Liver (tissue), 9 donors: ENCODE data around the gene GNG7. TPM values are rescaled to one million over a fixed set of nuclear protein-coding genes. Genes with fewer than 3 reads are reported as not detected.

Source experiments
- DNase-seq: peaks from one replicate; pipeline ENCODE4 v3.0.0-alpha.2; 2017; ENCODE audit warnings: low spot score
- H3K27ac ChIP-seq, 2 donors: one replicate each; pipeline ENCODE4 v1.7.0; 2013; ENCODE audit warnings: inconsistent platforms in 2 of 2, low read length in 2 of 2, control low read depth in 1 of 2, low read depth in 1 of 2, mild to moderate bottlenecking in 1 of 2
- H3K27me3 ChIP-seq, 4 donors: one replicate each; pipeline versions ENCODE4 v1.6.1 to v1.7.0; 2013; ENCODE audit warnings: low read length in 3 of 4, inconsistent platforms in 1 of 4, mild to moderate bottlenecking in 1 of 4, moderate library complexity in 1 of 4; ENCODE audit not compliant: control insufficient read depth in 4 of 4, insufficient read depth in 4 of 4
- H3K36me3 ChIP-seq, 4 donors: one replicate each; pipeline versions ENCODE4 v1.6.1 to v1.7.0; 2013; ENCODE audit warnings: low read length in 3 of 4, mild to moderate bottlenecking in 3 of 4, low read depth in 1 of 4, moderate library complexity in 1 of 4; ENCODE audit not compliant: control insufficient read depth in 4 of 4, insufficient read depth in 3 of 4
- H3K4me1 ChIP-seq, 4 donors: one replicate each; pipeline versions ENCODE4 v1.6.1 to v1.7.0; 2013; ENCODE audit warnings: low read length in 3 of 4, mild to moderate bottlenecking in 3 of 4, moderate library complexity in 1 of 4; ENCODE audit not compliant: control insufficient read depth in 4 of 4, insufficient read depth in 4 of 4
- H3K4me3 ChIP-seq, 3 donors: one replicate each; pipeline versions ENCODE4 v1.6.1 to v1.7.0; 2013; ENCODE audit warnings: low read length in 3 of 3, control low read depth in 1 of 3, low read depth in 1 of 3, mild to moderate bottlenecking in 1 of 3
- H3K9ac ChIP-seq, 2 donors: one replicate each; pipeline ENCODE4 v1.7.0; 2013; ENCODE audit warnings: low read length in 2 of 2, mild to moderate bottlenecking in 2 of 2, moderate library complexity in 2 of 2, control low read depth in 1 of 2, low read depth in 1 of 2
- H3K9me3 ChIP-seq, 4 donors: one replicate each; pipeline versions ENCODE4 v1.6.1 to v1.7.0; 2013; ENCODE audit warnings: low read length in 3 of 4; ENCODE audit not compliant: control insufficient read depth in 4 of 4
- CTCF ChIP-seq: fragments of 150-350 bp; IDR thresholded peaks from 2 replicates; pipeline ENCODE4 v1.5.1; 2017; ENCODE audit warnings: improper control_type of control experiment, low read depth, low read length; ENCODE audit not compliant: missing input control
- FOXA1 ChIP-seq: IDR thresholded peaks from 2 replicates; pipeline ENCODE4 v1.6.1; 2016; ENCODE audit warnings: antibody characterized with exemption
- FOXA2 ChIP-seq: IDR thresholded peaks from 2 replicates; pipeline ENCODE4 v1.6.1; 2016; ENCODE audit warnings: antibody characterized with exemption
- GABPA ChIP-seq, 2 donors: IDR thresholded peaks in 1 of 2; conservative IDR thresholded peaks in 1 of 2; 2 replicates each; pipeline ENCODE4 v1.6.1; 2016; ENCODE audit warnings: antibody characterized with exemption in 2 of 2, mild to moderate bottlenecking in 1 of 2, moderate library complexity in 1 of 2
- HNF4A ChIP-seq, 2 donors: conservative IDR thresholded peaks; 2 replicates each; pipeline ENCODE4 v1.6.1; 2016; ENCODE audit warnings: antibody characterized with exemption in 2 of 2, mild to moderate bottlenecking in 2 of 2
- JUND ChIP-seq, 2 donors: IDR thresholded peaks; 2 replicates each; pipeline ENCODE4 v1.6.1; 2016; ENCODE audit warnings: antibody characterized with exemption in 2 of 2
- NR2F2 ChIP-seq: IDR thresholded peaks from 2 replicates; pipeline ENCODE4 v1.6.1; 2016; ENCODE audit warnings: antibody characterized with exemption
- RAD21 ChIP-seq, 2 donors: IDR thresholded peaks; 2 replicates each; pipeline ENCODE4 v1.6.1; 2016; ENCODE audit warnings: antibody characterized with exemption in 2 of 2, mild to moderate bottlenecking in 2 of 2
- REST ChIP-seq: IDR thresholded peaks from 2 replicates; pipeline ENCODE4 v1.6.1; 2016; ENCODE audit warnings: antibody characterized with exemption, mild to moderate bottlenecking
- SP1 ChIP-seq: IDR thresholded peaks from 2 replicates; pipeline ENCODE4 v1.6.1; 2018; ENCODE audit warnings: antibody characterized with exemption, mild to moderate bottlenecking
- YY1 ChIP-seq: IDR thresholded peaks from 2 replicates; pipeline ENCODE4 v1.6.1; 2016; ENCODE audit warnings: antibody characterized with exemption, mild to moderate bottlenecking
- WGBS: extraction: QIAGEN DNeasy Blood & Tissue Kit; methylation state at CpG from one replicate; pipeline ENCODE4 v1.1.7; 2013; 5-methylcytosine and 5-hydroxymethylcytosine counted together
- polyA plus RNA-seq, 2 donors: library from polyadenylated mRNA; stranded (reverse) in 1 of 2; unstranded in 1 of 2; fragments of 200-250 nt in 1 of 2; fragments of >200 nt in 1 of 2; fragmentation: Nextera tagmentation in 1 of 2; extraction: Ambion mirVana in 1 of 2; gene quantifications; one replicate each; pipeline versions ENCODE4 v1.2.1 to v1.2.3, GENCODE V29; 2013 to 2015
- total RNA-seq, 2 donors: library from RNA; depleted of rRNA; stranded (reverse); fragments of >200 nt; gene quantifications; one replicate each; pipeline ENCODE4 v1.2.3, GENCODE V29; 2014
- donor health status: healthy.
- donor health status: healthy.
- donor health status: healthy.
- donor health status: healthy.
- donor health status: healthy.

Gene GNG7
- total and polyA plus RNA-seq, 4 donors: 0.75 to 1.9 (median 1.1) TPM

GRCh38 chr19:2495130-2495641, 207.3 kb downstream of the GNG7 start:
- no peak for DNase-seq
- H3K36me3 ChIP-seq: no peaks in the 10 kb centered on the region
- H3K9ac ChIP-seq: peak overlapping the region; percentile 26 to 48
- no peak for TF ChIP-seq YY1
- TF ChIP-seq SP1: peak; percentile 62
- TF ChIP-seq FOXA2: no peak
- TF ChIP-seq REST: no peak
- peak in 1 of 2 donors; percentile 24 for TF ChIP-seq RAD21 (IDR thresholded peaks at IDR 0.05)
- TF ChIP-seq HNF4A (conservative IDR thresholded peaks at IDR 0.05): peak in 1 of 2 donors; percentile 45
- TF ChIP-seq GABPA (IDR thresholded peaks at IDR 0.05 in 1 of 2, conservative IDR thresholded peaks at IDR 0.05 in 1 of 2): peak in 1 of 2 donors; percentile 7
- no peak for TF ChIP-seq JUND (IDR thresholded peaks at IDR 0.05)
- no peak for TF ChIP-seq FOXA1
- TF ChIP-seq NR2F2: no peak
- no peak for TF ChIP-seq CTCF
- H3K4me1 ChIP-seq: peaks cover 14 to 31% (median 22%) of the 10 kb centered on the region in 4 donors
- H3K27ac ChIP-seq: peak overlapping the region; percentile 66 to 77
- H3K4me3 ChIP-seq: peak overlapping the region; percentile 15 to 63 (median 52)
- no peaks in the 10 kb centered on the region for H3K27me3 ChIP-seq
- no peaks in the 10 kb centered on the region for H3K9me3 ChIP-seq
- 1% methylated on average over 26 of the region's 26 CpGs for WGBS

- Histone ChIP-seq H3K9me3 (no peaks in the 10 kb centered on the region), H3K4me3 (peak overlapping the region; percentile 15 to 63 (median 52)), H3K4me1 (peaks cover 17 to 35% (median 24%) of the 10 kb centered on the region in 4 donors), H3K9ac (peak overlapping the region; percentile 26 to 48), H3K27me3 (no peaks in the 10 kb centered on the region), H3K27ac (peak overlapping the region; percentile 66 to 77), H3K36me3 (no peaks in the 10 kb centered on the region)
- WGBS: 15% methylated on average over 72 of the region's 72 CpGs
- no peak for DNase-seq
- TF ChIP-seq JUND (IDR thresholded peaks at IDR 0.05): no peak
- TF ChIP-seq YY1: no peak
- no peak for TF ChIP-seq CTCF
These were observed 207.9 kb downstream of the GNG7 start for GRCh38 chr19:2494447-2495129.
